NCI-H1436 (cell line): Measurements from ENCODE around the gene FAP.

Source experiments
- DNase-seq: peaks from one replicate; lab custom pipeline; 2025; lab: John Stamatoyannopoulos, UW

FAP gene

GRCh38 chr2:162185541-162186232 is 57.6 kb downstream of the FAP start:
- DNase-seq = no peak

GRCh38 chr2:162184821-162185450 is 58.3 kb downstream of the FAP start:
- no peak for DNase-seq

GRCh38 chr2:162184359-162184758 is 58.9 kb downstream of the FAP start:
- DNase-seq = no peak

GRCh38 chr2:162182395-162182794 is 60.9 kb downstream of the FAP start:
- DNase-seq = no peak

GRCh38 chr2:162177301-162177700 is 65.9 kb downstream of the FAP start:
- DNase-seq = no peak

GRCh38 chr2:162175714-162176113 is 67.5 kb downstream of the FAP start:
- no peak for DNase-seq

GRCh38 chr2:162174746-162175145 is 68.5 kb downstream of the FAP start:
- no peak for DNase-seq

GRCh38 chr2:162172802-162173370 is 70.4 kb downstream of the FAP start:
- peak; percentile 35 for DNase-seq

- DNase-seq = no peak
These were observed 76.5 kb downstream of the FAP start for GRCh38 chr2:162166745-162167144.

- no peak for DNase-seq
These were observed 77.1 kb downstream of the FAP start for GRCh38 chr2:162166174-162166573.

- DNase-seq = no peak
These were observed 78.4 kb downstream of the FAP start for GRCh38 chr2:162164802-162165201.

- DNase-seq = no peak
These were observed 83.8 kb downstream of the FAP start for GRCh38 chr2:162159446-162159845.

GRCh38 chr2:162156149-162156548 is 87.1 kb downstream of the FAP start:
- DNase-seq = no peak

- DNase-seq = no peak
These were observed 88.2 kb downstream of the FAP start for GRCh38 chr2:162155093-162155492.

GRCh38 chr2:162153608-162154224 is 89.5 kb downstream of the FAP start:
- peak; percentile 64 for DNase-seq

GRCh38 chr2:162152147-162152546 is 91.1 kb downstream of the FAP start, which contains the start of gene GCG:
Gene GCG (minus strand): TSS chr2:162152247. CDS start chr2:162149178, 3,069 bp downstream.
- DNase-seq = no peak

GRCh38 chr2:162149940-162150339 is 93.3 kb downstream of the FAP start:
- DNase-seq = no peak

- DNase-seq = no peak
These were observed 93.8 kb downstream of the FAP start for GRCh38 chr2:162149466-162149865.

- no peak for DNase-seq
These were observed 94.3 kb downstream of the FAP start for GRCh38 chr2:162148956-162149355.

GRCh38 chr2:162143969-162144368 is 99.3 kb downstream of the FAP start:
- no peak for DNase-seq

GRCh38 chr2:162138310-162138709 is 104.9 kb downstream of the FAP start:
- no peak for DNase-seq

GRCh38 chr2:162127422-162127821 is 115.8 kb downstream of the FAP start:
- DNase-seq = no peak

- no peak for DNase-seq
These were observed 116.7 kb downstream of the FAP start for GRCh38 chr2:162126527-162126926.
